SK-N-SH treated with all-trans-retinoic acid at 6 μM for 48 hours (cell line): ENCODE measurements around the gene NRARP.

Source experiments
- ATAC-seq: fragments of 200-7000 bp; cut with Tn5 transposase; 3 replicates; pipeline ENCODE4 v1.9.1; 2020; ENCODE audit warnings: mild to moderate bottlenecking, moderate library complexity
- ARNTL ChIP-seq: fragments of 450-650 bp; formaldehyde crosslinking; IDR thresholded peaks from 2 replicates; pipeline ENCODE4 v1.5.0; 2020; ENCODE audit warnings: low read depth, mild to moderate bottlenecking, moderate library complexity, borderline replicate concordance
- BACH2 ChIP-seq: fragments of 250-450 bp; sonication (Bioruptor Pico); IDR thresholded peaks from 2 replicates; pipeline ENCODE4 v1.9.0; 2021; ENCODE audit warnings: mild to moderate bottlenecking, borderline replicate concordance
- CREB5 ChIP-seq: fragments of 250-450 bp; sonication (Bioruptor Pico); IDR thresholded peaks from 2 replicates; pipeline ENCODE4 v1.5.1; 2020; ENCODE audit warnings: low read depth, mild to moderate bottlenecking, moderate library complexity
- CSDC2 ChIP-seq: fragments of 250-450 bp; sonication (Bioruptor Pico); IDR thresholded peaks from 2 replicates; pipeline ENCODE4 v1.5.0; 2020; ENCODE audit warnings: mild to moderate bottlenecking, moderate library complexity
- CSRNP3 ChIP-seq: fragments of 250-450 bp; sonication (Bioruptor Pico); IDR thresholded peaks from 2 replicates; pipeline ENCODE4 v1.5.1; 2021; ENCODE audit warnings: mild to moderate bottlenecking, moderate library complexity
- ESRRG ChIP-seq: fragments of 250-450 bp; sonication (Bioruptor Pico); IDR thresholded peaks from 2 replicates; pipeline ENCODE4 v1.6.1; 2021; ENCODE audit warnings: mild to moderate bottlenecking
- GLIS3 ChIP-seq: fragments of 250-450 bp; sonication (Bioruptor Pico); IDR thresholded peaks from 2 replicates; pipeline ENCODE4 v1.5.0; 2020; ENCODE audit warnings: mild to moderate bottlenecking, moderate library complexity
- ISL1 ChIP-seq: fragments of 250-450 bp; sonication (Bioruptor Pico); IDR thresholded peaks from 2 replicates; pipeline ENCODE4 v2.1.2; 2022; ENCODE audit warnings: mild to moderate bottlenecking, moderate library complexity
- OSR1 ChIP-seq: fragments of 250-450 bp; sonication (Bioruptor Pico); IDR thresholded peaks from 2 replicates; pipeline ENCODE4 v1.8.0; 2022; ENCODE audit warnings: moderate library complexity, mild to moderate bottlenecking, inconsistent platforms
- PATZ1 ChIP-seq: fragments of 250-450 bp; sonication (Bioruptor Pico); IDR thresholded peaks from 2 replicates; pipeline ENCODE4 v1.8.0; 2020; ENCODE audit warnings: mild to moderate bottlenecking, moderate library complexity, borderline replicate concordance
- POU6F1 ChIP-seq: fragments of 250-450 bp; sonication (Bioruptor Pico); IDR thresholded peaks from 2 replicates; pipeline ENCODE4 v1.8.0; 2021; ENCODE audit warnings: low read depth, mild to moderate bottlenecking, moderate library complexity, borderline replicate concordance
- PPARA ChIP-seq: fragments of 250-450 bp; sonication (Bioruptor Pico); IDR thresholded peaks from 2 replicates; pipeline ENCODE4 v1.5.0; 2020; ENCODE audit warnings: mild to moderate bottlenecking, borderline replicate concordance
- RARB ChIP-seq: fragments of 250-450 bp; sonication (Bioruptor Pico); IDR thresholded peaks from 2 replicates; pipeline ENCODE4 v1.8.0; 2021; ENCODE audit warnings: mild to moderate bottlenecking, moderate library complexity
- TOX ChIP-seq: fragments of 250-450 bp; sonication (Bioruptor Pico); IDR thresholded peaks from 2 replicates; pipeline ENCODE4 v1.8.0; 2021; ENCODE audit warnings: mild to moderate bottlenecking, moderate library complexity, borderline replicate concordance
- TSHZ2 ChIP-seq: fragments of 250-450 bp; sonication (Bioruptor Pico); IDR thresholded peaks from 2 replicates; pipeline ENCODE4 v1.5.0; 2020; ENCODE audit warnings: mild to moderate bottlenecking, moderate library complexity
- ZC3H10 ChIP-seq: fragments of 250-450 bp; sonication (Bioruptor Pico); IDR thresholded peaks from 2 replicates; pipeline ENCODE4 v1.5.1; 2021; ENCODE audit warnings: mild to moderate bottlenecking, moderate library complexity
- ZFP3 ChIP-seq: fragments of 250-450 bp; sonication (Bioruptor Pico); IDR thresholded peaks from 2 replicates; pipeline ENCODE4 v1.5.0; 2020; ENCODE audit warnings: mild to moderate bottlenecking, moderate library complexity
- ZFP30 ChIP-seq: fragments of 450-650 bp; formaldehyde crosslinking; IDR thresholded peaks from 2 replicates; pipeline ENCODE4 v1.5.0; 2022; ENCODE audit warnings: mild to moderate bottlenecking, moderate library complexity
- ZNF8 ChIP-seq: fragments of 450-650 bp; formaldehyde crosslinking; IDR thresholded peaks from 2 replicates; pipeline ENCODE4 v1.5.0; 2020; ENCODE audit warnings: mild to moderate bottlenecking, moderate library complexity

Gene NRARP

GRCh38 chr9:137267933-137268355 lies 34.1 kb downstream of the NRARP start:
- ATAC-seq = no peak
- TF ChIP-seq ZC3H10 (CRISPR knock-in tag) (no peak), POU6F1 (CRISPR knock-in tag) (no peak), CSDC2 (CRISPR knock-in tag) (no peak), TSHZ2 (CRISPR knock-in tag) (no peak), GLIS3 (CRISPR knock-in tag) (no peak), PATZ1 (CRISPR knock-in tag) (no peak), BACH2 (no peak), TOX (CRISPR knock-in tag) (no peak), CSRNP3 (CRISPR knock-in tag) (no peak), ESRRG (CRISPR knock-in tag) (no peak), ARNTL (CRISPR knock-in tag) (no peak), PPARA (CRISPR knock-in tag) (no peak), ZFP30 (CRISPR knock-in tag) (no peak)

GRCh38 chr9:137266585-137267453 lies 35.3 kb downstream of the NRARP start:
- ATAC-seq = no peak
- TF ChIP-seq CREB5 = no peak
- TF ChIP-seq BACH2 = no peak
- TF ChIP-seq CSDC2 (CRISPR knock-in tag) = no peak

GRCh38 chr9:137266162-137266527 lies 35.9 kb downstream of the NRARP start:
- ATAC-seq = no peak
- TF ChIP-seq ESRRG (CRISPR knock-in tag) = no peak
- no peak for TF ChIP-seq BACH2
- TF ChIP-seq ZFP3 (CRISPR knock-in tag) = no peak
- no peak for TF ChIP-seq ZFP30 (CRISPR knock-in tag)
- no peak for TF ChIP-seq OSR1
- no peak for TF ChIP-seq POU6F1 (CRISPR knock-in tag)
- TF ChIP-seq CREB5 = no peak
- TF ChIP-seq ISL1 (CRISPR knock-in tag) = no peak
- no peak for TF ChIP-seq CSRNP3 (CRISPR knock-in tag)
- no peak for TF ChIP-seq ARNTL (CRISPR knock-in tag)
- TF ChIP-seq PPARA (CRISPR knock-in tag) = no peak
- TF ChIP-seq RARB (CRISPR knock-in tag) = no peak
- TF ChIP-seq PATZ1 (CRISPR knock-in tag) = no peak
- TF ChIP-seq ZNF8 = no peak
